CD4-positive, alpha-beta T cell treated with Interleukin-17A for 4 hours (primary cell): ENCODE results near the gene KIF26B.

Source experiments
- DNase-seq: peaks from one replicate; pipeline ENCODE4 v3.0.0-alpha.2; 2020; ENCODE audit warnings: mixed read lengths

KIF26B gene

GRCh38 chr1:245363461-245364200, 208.8 kb downstream of the KIF26B start:
- no peak for DNase-seq

- no peak for DNase-seq
Observed at GRCh38 chr1:245365095-245366020, 210.6 kb downstream of the KIF26B start.

GRCh38 chr1:245366886-245367285, 212.1 kb downstream of the KIF26B start:
- no peak for DNase-seq

- no peak for DNase-seq
Observed at GRCh38 chr1:245370175-245370825, 215.5 kb downstream of the KIF26B start.

GRCh38 chr1:245370905-245371581, 216.3 kb downstream of the KIF26B start:
- no peak for DNase-seq

GRCh38 chr1:245373131-245373530, 218.3 kb downstream of the KIF26B start:
- no peak for DNase-seq

GRCh38 chr1:245375789-245376460, 221.1 kb downstream of the KIF26B start:
- no peak for DNase-seq

GRCh38 chr1:245377854-245378253, 223.1 kb downstream of the KIF26B start:
- DNase-seq, result no peak

- DNase-seq, result no peak
Observed at GRCh38 chr1:245378311-245378722, 223.5 kb downstream of the KIF26B start.

- DNase-seq, result no peak
Observed at GRCh38 chr1:245378745-245379144, 224.0 kb downstream of the KIF26B start.

- no peak for DNase-seq
Observed at GRCh38 chr1:245380790-245381535, 226.2 kb downstream of the KIF26B start.

GRCh38 chr1:245382981-245383380, 228.2 kb downstream of the KIF26B start:
- no peak for DNase-seq

GRCh38 chr1:245383396-245384330, 228.9 kb downstream of the KIF26B start:
- no peak for DNase-seq

GRCh38 chr1:245386297-245386971, 231.6 kb downstream of the KIF26B start:
- no peak for DNase-seq

GRCh38 chr1:245388687-245389086, 233.9 kb downstream of the KIF26B start:
- DNase-seq, result no peak

- DNase-seq, result no peak
Observed at GRCh38 chr1:245389873-245390272, 235.1 kb downstream of the KIF26B start.

- DNase-seq, result no peak
Observed at GRCh38 chr1:245390975-245391374, 236.2 kb downstream of the KIF26B start.

GRCh38 chr1:245393694-245394093, 238.9 kb downstream of the KIF26B start:
- no peak for DNase-seq

GRCh38 chr1:245395680-245396079, 240.9 kb downstream of the KIF26B start:
- no peak for DNase-seq

- no peak for DNase-seq
Observed at GRCh38 chr1:245396615-245397014, 241.8 kb downstream of the KIF26B start.
